ENCODE measurements around the gene GNAT3.

GRCh38 chr7:80445351-80445750 is 66.5 kb downstream of the GNAT3 start:
- TF ChIP-seq POLR2A (IDR thresholded peaks at IDR 0.05; ENCODE audit: low read length) (no peak), GATA1 (IDR thresholded peaks at IDR 0.05; ENCODE audit: low read depth, low read length) (no peak)
